Hematopoietic multipotent progenitor cell treated with erythropoietin and hydrocortisone succinate and interleukin-3 and kit ligand, for 8 days (in vitro differentiated cells): ENCODE data around the gene SLC35A3.
"Not testable (repeated sequence)": the region's sequence is repeated elsewhere in the genome, so short reads cannot be mapped to it uniquely, and the experiment has no call there.

Experiments used
- DNase-seq: peaks from one replicate; pipeline ENCODE4 v3.0.0-alpha.2; 2015

The SLC35A3 gene

DNA sequence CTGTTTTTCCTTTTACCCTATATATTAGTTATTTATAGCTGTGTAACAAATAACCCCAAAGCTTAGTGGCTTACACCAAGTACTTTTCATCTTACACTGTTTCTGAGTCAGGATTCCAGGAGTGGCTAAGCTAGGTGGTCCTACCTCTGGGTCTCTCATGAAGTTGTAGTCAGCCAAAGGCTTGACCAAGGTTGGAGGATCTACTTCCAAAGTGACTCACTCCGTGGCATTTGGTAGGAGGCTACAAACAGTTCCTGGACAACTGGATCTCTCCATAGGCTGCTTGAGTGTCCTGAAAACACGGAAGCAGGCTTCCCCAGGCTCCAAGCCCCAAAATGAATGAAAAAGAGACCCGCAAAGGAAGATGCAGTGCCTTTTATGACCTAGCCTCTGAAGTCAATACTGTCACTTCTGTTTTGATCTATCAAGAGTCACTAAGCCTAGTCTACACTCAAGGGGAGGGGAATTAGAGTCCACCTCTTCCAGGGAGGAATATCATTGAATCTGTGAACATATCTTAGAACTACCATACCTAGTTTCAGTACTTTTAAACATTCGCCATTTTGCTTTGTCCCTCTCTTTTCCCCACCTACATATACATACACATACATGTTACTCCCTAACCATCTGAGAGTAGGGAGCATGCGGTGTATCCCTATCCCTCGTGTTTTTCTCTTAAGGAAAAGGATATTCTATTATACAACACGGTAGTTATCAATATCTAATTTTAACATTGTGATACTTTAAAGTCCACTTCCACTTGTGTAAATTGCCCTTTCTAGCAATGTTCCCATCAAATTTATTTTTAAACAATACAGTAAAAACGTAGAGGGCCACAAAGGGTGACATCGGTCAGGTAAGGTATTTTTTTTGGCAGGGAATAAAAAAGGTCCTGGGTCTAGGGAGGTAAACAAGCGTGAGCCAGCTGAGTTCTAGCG lies 67.2 kb downstream of the SLC35A3 start:
- peak; percentile 64 for DNase-seq

DNA sequence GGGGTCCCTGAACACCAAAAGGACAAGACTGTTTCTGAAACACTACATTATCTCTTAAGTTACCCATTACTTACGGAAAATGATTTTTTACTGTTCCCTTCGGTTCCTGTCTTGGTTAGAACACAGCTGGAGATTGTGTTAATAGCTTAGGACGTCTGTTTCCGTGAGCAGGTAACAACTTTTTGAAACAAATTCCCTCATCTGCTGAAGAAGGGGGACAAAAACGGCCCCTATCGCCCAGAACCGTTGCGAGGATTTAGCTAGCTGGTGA lies 67.8 kb downstream of the SLC35A3 start:
- DNase-seq: no peak

DNA sequence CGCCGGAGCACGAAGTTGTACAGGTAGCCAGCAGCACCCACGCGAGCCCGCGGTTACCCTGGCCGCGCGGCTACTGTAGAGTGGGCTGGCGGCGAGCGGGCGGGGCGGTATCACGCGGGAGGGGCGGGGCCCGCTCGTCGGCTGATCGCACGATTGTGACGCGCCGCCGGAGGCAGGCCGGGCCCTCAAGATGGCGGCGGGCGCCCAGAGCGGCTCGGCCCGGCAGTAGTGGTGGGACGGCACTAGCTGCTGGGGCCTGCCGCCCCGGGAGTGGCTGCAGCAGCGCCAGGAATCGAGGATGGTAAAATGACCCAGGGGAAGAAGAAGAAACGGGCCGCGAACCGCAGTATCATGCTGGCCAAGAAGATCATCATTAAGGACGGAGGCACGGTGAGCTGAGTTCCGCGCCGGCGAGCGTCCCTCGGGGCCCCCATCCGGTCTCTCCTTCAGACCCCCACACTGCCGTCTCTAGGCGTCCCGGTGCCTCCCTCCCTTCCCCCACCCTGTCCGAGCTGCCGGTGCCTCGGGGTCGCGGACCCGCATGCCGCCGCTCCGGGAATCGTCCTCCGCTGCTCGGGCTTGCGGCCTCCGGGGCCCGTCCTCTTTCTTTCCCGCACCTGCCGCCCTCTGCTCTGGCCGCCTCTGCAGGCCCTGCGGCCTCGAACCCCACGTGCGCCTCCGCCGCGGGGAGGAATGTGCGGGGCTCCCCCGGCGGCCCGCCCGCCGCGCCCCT lies 68.3 kb downstream of the SLC35A3 start:
- DNase-seq: peak; percentile 85

DNA sequence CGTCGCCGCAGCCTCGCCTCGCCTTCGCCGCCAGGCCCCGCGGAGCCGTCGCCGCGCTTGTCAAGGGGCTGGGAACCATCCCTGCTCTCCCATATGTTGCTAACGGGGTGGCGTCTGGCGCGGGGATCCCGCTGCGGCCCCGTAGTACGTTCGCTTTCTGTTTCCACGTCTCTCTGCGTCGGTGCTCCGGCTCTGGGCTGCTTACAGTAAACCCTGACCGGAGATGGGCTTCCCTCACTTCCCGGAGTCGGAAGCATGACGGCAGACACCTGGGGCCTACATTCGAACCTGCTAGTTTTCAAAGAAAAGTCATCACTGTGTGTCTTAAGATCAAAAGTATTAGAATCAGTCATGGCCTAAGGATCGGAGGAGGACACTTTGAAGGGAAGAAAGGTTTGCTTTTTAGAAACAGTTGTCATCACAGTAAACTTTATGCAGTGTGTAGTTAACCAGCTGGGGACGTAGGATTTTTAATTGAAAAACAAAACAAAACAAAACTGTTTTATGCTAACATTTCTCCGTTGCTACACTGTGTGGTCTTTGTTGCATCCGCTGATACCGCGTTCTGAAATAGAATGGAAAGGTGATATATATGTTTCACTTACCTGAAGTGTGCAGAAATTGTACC lies 69.0 kb downstream of the SLC35A3 start:
- peak; percentile 69 for DNase-seq

DNA sequence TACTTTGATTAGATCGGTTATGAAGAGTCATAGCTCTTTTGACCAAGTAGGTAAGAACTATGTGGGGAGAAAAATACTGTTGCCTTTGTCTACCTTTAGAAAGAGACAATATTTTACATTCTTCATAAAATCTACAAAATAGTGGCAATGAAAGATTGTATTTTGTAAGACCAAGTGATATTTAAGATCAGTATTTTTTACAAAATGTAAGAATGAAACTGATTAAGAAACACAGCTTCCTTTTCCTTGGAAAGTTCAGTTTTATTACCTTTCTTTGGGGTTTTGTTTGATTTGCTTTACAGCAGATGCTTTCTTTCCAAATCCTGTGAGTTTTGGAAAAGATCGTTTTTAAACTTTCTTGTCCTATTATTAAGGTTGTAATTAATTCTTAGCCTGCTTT lies 69.8 kb downstream of the SLC35A3 start:
- peak; percentile 28 for DNase-seq

DNA sequence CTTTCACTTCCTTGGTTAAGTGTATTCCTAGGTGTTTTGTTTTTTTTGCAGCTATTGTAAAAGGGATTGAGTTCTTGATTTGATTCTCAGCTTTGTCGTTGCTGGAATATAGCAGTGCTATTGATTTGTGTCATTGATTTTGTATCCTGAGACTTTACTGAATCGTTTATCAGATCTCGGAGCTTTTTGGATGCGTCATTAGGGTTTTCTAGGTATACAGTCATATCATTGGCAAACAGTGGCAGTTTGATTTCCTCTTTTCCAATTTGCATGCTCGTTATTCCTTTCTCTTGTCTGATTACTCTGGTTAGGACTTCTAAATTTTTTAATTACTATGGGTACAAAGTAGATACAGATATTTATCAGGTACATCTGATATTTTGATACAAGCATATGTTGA lies 75.4 kb downstream of the SLC35A3 start:
- no peak for DNase-seq

DNA sequence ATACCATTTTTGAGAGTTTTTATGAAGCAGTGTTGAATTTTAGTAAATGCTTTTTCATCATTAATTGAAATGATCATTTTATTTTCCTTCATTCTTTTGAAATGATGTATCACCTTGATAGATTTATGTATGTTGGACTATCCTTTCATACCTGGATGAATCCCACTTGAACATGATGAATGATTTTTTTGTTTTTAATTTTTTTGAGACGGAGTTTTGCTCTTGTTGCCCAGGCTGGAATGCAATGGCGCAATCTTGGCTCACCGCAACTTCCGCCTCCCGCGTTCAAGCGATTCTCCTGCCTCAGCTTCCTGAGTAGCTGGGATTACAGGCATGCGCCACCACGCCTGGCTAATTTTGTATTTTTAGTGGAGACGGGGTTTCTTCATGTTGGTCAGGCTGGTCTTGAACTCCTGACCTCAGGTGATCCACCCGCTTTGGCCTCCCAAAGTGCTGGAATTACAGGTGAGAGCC lies 77.5 kb downstream of the SLC35A3 start:
- DNase-seq: not testable (repeated sequence)

DNA sequence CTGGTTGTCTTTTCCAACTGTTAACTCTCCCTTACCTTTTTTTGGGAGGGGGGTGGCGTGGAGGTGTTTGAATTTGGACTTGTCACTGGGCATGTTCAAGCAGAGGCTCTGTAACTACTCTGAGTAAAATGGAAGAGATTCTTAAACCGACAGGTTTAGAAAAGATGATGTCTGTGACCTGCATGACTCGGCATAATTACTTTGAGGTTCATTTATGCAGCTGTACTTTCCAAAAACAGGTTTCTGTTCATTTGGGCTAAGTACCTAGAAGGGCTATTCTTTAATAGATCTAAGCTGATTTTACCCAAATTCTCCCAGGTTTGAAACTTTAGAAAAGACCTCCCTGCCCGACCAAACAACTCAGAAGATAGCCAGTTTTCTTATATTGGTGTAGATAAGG lies 80.3 kb downstream of the SLC35A3 start:
- DNase-seq: no peak

DNA sequence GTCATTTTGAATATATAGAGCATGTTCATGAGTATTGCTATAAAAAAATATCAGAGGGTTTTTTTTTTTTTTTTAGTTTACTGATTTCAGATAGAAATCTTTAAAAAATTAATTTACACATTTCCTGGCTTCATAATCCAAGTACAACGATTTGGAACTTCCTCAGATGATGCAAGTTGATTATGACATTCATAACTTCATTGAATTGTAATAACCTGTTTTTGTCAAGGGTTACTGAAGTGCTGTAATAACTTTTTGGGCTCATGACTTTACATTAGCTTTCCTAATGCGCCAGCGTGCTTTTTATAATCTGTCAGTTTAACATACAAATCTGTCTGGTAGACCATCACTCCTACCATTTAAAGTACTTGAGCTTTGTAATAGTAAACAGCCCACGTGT lies 81.6 kb downstream of the SLC35A3 start:
- no peak for DNase-seq

DNA sequence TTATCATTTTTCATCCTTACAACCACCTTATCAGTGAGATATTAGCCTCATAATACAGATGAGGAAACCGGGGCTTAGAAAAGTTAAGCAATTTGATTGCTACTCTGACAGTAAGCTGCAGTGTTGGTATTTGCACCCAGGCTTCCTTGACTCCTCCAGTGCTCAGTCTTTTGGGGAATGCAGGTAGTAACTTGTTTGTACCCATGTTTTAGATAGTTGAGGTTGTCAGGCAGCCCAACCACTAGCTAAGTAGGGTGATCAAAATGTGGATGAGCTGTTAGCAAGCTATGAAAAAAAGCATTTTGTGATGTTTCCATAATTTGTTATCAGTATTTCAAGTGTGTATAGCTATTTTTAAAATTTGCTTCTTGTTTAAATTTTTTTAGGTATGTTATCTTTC lies 82.1 kb downstream of the SLC35A3 start:
- no peak for DNase-seq

DNA sequence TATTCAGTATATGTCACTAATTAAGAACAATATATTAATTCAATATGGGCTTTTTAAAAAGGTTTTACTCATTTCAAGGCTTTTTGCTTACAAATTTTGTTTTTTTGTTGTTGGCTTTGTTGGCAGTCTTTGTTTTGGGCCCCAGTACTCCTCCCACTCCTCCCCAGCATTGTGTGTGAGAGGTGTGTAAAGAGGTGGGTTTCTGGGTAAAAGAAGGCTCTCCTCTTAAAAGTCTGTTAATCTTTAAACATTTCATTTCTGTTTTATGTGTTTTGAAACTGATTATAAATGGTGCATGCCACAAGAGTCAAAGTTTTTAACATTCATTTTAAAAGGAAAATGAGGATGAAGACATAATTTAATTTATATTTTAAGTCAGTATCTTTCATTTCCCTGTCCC lies 83.3 kb downstream of the SLC35A3 start:
- DNase-seq: no peak

DNA sequence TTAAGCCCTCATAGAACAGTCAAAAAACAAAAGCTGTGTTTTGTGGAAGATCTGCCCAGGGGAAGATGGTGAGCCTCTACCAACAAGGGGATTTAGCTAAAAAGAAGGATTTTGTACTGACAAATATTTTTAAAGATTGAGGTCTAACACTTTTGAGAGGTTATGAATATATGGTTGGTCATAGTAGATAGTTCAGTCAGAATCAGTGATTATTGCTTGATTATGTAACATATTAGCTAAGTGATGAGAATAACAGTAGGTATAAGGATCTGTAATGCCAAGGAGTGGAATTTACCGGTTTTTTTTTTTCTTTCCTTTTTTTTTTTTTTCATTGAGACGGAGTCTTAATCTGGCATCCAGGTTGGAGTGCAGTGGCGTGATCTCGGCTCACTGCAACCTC lies 83.9 kb downstream of the SLC35A3 start:
- no peak for DNase-seq

DNA sequence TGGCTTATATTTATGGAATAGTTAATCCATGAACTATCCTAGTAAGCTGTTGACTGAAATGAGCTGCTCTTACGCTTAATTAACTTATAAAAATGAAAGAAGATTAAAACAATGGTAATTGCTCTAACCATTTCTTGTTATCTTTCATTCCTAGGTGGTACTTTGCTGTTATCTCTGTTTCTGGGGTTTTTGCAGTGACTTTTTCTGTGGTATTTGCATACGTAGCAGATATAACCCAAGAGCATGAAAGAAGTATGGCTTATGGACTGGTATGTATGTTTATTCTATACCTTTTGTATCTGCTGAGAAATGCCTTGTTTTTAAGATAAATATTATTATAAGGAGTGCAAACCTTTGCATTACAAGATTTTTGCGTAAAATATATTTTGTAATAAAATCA lies 91.9 kb downstream of the SLC35A3 start:
- peak; percentile 48 for DNase-seq

DNA sequence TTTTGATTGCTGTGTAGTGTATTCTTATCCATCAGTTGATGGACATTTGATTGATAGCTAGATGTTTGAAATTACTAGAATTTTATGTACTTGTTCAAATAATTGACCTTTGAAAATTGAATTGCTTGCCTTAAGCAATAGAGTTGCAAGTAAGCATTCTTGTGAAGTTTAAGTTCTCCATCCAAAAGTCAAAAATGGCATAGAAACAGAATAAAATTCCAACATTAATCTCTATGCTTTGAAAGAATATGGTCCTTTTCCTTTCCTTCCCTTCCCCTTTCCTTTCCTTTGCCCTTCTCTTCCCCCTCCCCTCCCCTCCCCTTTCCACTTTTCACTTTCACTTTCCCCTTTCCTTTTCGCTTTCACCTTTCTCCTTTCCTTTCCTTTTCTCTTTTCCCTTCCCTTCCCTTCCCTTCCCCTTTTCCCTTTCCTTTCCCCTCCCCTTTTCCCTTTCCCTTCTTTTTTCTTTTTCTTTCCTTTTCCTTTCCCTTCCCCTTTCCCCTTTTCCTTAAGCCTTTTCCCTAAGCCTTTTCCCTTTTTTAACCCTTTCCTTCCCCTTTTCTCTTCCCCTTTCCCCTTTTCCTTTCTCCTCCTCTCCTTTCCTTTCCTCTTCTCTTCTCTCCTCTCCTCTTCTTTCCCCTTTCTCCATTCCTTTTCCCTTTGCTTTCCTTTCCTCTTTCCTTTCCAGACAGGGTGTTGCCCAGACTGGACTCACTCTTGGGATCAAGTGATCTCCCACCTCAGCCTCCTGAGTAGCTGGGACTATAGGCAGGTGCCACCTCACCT lies 95.6 kb downstream of the SLC35A3 start:
- DNase-seq: no peak

DNA sequence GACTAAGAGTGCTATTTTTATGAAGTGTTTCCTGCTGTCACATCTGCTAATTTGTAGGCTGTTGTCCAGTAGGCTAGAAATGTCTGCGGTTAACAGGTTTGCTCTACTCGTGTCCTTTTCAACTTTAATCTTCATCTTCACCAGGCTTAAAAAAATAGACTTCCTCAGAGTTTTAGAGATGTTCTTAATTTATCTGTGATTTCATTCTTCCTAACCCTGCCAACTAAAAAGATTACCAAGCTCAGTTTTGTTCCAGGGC lies 96.1 kb downstream of the SLC35A3 start:
- no peak for DNase-seq

DNA sequence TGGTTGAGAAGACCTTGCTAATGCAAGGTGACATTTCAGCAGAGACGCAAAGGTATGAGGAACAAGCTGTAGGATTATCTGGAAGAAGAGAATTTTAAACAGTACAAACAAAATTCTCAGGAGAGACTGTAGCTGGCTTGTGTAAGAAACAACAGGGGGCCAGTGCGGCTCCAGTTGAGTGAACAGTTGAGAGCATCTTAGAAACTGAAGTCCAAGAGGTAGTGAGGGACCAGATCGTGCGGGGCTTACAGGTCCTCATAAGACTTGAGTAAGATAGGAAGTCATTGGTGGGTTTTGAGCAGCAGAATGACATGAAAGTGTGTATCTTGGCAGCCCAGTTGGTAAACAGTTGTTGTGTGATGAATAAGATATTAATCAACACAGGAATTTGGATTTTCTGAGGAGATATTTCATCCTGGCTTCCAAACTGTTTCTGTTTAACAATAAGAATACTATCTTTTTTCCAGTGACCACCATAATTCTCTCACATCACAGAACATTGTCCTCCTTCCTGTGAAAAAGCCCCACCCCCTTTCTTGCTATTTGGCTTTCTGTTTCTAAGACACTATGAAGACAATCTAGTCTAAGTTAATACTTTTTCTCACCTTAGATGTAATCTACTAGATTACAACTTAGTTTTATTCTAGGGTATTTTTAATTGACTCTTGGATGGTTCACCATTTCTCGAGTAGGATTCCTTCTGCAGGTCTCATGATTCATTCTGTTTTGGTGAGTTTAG lies 100.6 kb downstream of the SLC35A3 start:
- DNase-seq: no peak

DNA sequence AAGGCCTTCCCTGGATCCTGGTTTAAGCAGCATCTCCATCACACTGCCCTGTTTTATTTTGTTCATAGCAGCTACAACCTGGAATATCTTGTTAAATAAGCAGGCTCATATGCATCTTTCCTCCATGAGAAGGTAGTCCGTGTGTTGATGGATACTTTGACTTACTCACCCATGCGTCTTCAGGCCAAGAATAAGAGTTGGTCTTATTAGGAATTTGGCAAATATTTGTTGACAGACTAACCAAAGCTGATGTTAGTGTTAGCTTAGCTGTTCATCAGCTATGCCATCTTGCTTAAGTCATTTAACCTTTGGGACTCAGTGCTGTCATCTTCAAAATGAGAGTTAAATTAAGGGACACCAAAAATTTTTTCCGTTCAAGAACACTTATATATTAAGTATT lies 103.7 kb downstream of the SLC35A3 start:
- DNase-seq: no peak

DNA sequence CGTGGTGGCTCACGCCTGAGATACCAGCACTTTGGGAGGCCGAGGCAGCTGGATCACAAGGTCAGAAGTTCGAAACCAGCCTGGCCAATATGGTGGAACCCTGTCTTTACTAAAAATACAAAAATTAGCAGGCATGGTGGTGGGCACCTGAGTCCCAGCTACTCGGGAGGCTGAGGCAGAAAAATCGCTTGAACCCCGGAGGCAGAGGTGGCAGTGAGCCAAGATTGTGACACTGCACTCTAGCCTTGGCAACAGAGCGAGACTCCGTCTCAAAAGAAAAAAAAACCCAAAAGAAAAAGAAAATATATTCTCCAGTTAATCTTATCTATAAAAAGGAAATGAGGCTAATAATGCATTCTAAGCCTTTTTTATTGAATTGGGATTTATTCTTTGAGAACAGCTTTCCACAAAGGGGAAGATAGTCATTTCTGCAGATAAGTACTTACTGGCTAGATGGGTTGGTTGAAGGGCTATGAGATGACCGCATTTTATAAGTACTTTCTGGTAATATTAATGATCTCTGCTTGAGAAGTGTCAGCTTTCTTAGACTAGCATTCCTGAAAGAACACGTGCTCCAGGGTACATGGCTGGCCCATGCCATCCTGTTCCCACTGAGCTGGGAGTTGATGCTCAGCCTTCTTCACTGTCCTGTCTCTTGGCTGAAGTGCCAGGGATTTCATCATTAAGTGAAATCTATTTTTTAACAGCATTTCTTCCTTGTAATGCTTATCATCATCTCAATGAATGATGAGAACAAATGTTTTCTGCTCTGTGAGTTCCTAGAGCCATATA lies 105.0 kb downstream of the SLC35A3 start:
- no peak for DNase-seq

DNA sequence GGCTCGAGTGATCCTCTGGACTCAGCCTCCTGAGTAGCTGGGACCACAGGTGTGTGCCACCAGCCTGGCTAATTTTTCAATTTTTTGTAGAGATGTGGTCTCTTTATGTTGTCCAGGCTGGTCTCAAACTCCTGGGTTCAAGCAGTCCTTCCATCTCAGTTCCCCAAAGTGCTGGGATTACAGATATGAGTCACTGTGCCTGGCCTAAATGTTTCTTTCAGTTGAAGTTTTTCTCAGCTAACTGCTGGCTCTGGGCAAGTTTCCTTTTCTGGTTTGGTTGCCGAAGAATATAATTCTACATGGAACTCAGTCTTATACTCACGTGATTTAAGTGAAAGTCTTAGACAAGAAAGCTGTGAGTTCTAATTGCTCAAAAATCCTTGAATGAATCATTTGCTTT lies 106.0 kb downstream of the SLC35A3 start:
- DNase-seq: no peak

DNA sequence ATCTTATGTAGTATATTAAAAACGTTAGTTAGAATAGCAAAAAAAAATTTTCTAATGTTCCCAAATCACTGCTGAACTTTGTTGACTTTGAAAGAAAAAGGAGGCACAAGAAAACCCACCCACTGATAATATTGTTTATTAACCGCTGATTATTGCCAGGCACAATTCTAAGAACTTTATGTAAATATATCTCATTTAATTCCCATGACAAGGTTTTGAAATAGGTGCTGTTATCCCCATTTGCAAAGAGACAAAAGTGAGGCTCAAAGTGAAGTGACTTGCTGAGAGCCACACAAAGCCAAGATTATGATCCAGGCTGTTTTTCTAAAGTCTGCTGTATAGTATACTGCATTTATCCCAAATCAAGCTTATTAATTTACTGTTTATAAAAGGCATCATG lies 106.5 kb downstream of the SLC35A3 start:
- no peak for DNase-seq

DNA sequence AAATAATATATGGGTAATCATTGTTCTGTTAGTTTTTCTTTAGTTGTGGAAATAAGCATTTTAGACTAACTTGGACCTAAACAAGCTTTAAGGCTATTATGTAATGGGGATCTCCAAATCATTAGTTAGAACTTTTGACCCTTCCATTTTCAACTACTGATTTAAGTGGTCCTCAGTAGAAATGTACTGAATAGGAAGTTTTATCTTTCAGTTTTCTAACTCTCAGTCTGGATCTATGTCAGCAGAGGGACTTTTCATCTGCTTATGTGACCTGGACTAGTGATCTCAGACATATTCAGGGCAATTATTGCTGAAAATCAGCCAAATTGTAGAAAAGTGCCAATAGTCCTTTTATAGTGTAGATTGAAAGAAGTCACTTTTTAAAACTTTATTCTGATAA lies 106.9 kb downstream of the SLC35A3 start:
- DNase-seq: no peak

DNA sequence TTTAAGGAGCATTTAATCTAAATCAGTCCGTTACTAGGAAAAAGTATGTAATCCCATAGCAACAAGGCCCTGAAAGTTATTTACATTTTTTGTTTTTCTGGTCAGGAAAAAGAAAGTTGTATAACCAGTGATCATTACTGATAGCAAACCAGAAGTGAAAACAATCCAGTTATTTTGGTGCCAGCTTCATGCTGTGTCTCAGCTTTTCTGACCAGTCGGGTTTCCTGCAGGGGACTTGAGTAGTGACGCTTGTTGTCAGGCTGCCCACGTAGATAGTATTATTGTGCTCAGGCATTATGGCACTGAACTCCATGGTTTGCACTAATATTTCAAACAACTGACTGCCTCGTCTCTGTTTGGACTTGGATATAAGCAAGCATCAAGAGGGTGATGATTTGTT lies 107.7 kb downstream of the SLC35A3 start:
- no peak for DNase-seq
